Upper lobe of right lung (tissue), 1 donor: ENCODE measurements around the gene SPINK13. TPM values are rescaled to one million over a fixed set of nuclear protein-coding genes. Genes with fewer than 3 reads are reported as not detected.

Experiments used
- ATAC-seq: fragments of 200-7000 bp; cut with Tn5 transposase; one replicate; pipeline ENCODE4 v1.9.1; 2020; ENCODE audit warnings: mild to moderate bottlenecking, moderate library complexity
- DNase-seq: peaks from one replicate; pipeline ENCODE4 v3.0.0-alpha.2; 2020
- H3K27ac ChIP-seq: fragments of 200-600 bp; one replicate; pipeline ENCODE4 v1.8.0; 2022
- H3K27me3 ChIP-seq: fragments of 200-600 bp; one replicate; pipeline ENCODE4 v1.8.0; 2022; ENCODE audit warnings: mild to moderate bottlenecking
- H3K36me3 ChIP-seq: fragments of 200-600 bp; one replicate; pipeline ENCODE4 v1.8.0; 2022
- H3K4me1 ChIP-seq: fragments of 200-600 bp; one replicate; pipeline ENCODE4 v1.8.0; 2022
- H3K4me3 ChIP-seq: fragments of 200-600 bp; one replicate; pipeline ENCODE4 v1.8.0; 2022; ENCODE audit warnings: mild to moderate bottlenecking
- H3K9me3 ChIP-seq: fragments of 200-600 bp; one replicate; pipeline ENCODE4 v1.8.0; 2022
- intact Hi-C: fragments of 100-400 bp; cut with DNase I; formaldehyde crosslinking; loops from one replicate; pipeline ENCODE4 v1.11.0; 2022
- total RNA-seq: library from RNA; stranded (reverse); fragmentation: NEBNext Ultra II Directional; extraction: Animal tissue kit (Norgen Biotek cat#: 25700); gene quantifications from one replicate; pipeline ENCODE4 v1.2.1, GENCODE V29; 2021
- TF ChIP-seq, protein P1 (sequence below): fragments of 200-600 bp; IDR thresholded peaks from one replicate; pipeline ENCODE4 v1.8.0; 2022; ENCODE audit warnings: antibody characterized with exemption
- donor health status: DM: no; HTN: yes; CAD: no; lungs with severe emphysema.

Gene SPINK13
- total RNA-seq, 1 donor from 2014 or later, result not detected

DNA sequence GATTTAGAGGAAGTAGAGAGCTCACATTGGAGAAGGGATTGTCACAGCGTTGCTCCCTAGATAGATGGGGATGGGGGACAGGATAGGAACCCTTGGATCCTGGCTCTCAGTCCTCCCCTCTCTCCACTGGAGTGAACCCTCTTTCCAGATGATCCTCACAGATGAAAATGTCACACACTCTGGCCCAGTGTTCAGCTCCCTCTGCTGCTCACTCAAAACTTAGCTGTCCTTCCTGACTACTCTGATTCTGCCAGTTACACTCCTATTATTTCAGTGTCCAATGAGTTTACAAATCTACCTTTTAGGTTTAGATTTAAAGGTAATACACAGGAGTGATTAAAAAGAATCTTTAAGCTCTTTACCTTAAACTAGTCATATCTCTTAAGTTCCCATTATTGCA, 37.9 kb downstream of the SPINK13 start:
- intact Hi-C loops, result no loop called here
- ATAC-seq, result no peak
- TF ChIP-seq, protein P1, sequence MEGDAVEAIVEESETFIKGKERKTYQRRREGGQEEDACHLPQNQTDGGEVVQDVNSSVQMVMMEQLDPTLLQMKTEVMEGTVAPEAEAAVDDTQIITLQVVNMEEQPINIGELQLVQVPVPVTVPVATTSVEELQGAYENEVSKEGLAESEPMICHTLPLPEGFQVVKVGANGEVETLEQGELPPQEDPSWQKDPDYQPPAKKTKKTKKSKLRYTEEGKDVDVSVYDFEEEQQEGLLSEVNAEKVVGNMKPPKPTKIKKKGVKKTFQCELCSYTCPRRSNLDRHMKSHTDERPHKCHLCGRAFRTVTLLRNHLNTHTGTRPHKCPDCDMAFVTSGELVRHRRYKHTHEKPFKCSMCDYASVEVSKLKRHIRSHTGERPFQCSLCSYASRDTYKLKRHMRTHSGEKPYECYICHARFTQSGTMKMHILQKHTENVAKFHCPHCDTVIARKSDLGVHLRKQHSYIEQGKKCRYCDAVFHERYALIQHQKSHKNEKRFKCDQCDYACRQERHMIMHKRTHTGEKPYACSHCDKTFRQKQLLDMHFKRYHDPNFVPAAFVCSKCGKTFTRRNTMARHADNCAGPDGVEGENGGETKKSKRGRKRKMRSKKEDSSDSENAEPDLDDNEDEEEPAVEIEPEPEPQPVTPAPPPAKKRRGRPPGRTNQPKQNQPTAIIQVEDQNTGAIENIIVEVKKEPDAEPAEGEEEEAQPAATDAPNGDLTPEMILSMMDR, result no peak

DNA sequence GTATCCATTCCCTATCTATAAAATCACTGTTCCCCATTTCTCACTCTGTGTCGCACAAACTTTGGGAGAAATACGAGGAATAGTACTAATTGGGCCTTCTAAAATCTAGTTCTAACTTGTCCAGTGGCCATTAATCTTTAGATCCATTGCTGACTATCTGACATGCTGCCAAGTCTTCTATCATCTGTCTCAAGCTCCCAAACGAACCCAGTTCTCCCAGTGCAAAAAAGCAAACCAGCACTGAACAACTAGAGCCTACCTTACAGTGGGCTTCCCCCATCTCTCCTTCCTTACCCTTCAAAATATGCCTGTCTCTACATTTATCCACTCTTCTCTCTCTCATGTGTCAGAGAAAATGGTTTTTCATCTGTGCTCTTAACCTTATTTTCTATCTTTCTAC, 40.4 kb downstream of the SPINK13 start:
- intact Hi-C loops, result no loop called here
- TF ChIP-seq, protein P1, result no peak
- no peak for DNase-seq
- H3K4me1 ChIP-seq, result no peaks in the 10 kb centered on the region
- H3K27me3 ChIP-seq, result no peaks in the 10 kb centered on the region
- H3K4me3 ChIP-seq, result no peak overlapping the region
- H3K9me3 ChIP-seq, result no peaks in the 10 kb centered on the region
- ATAC-seq, result no peak
- no peaks in the 10 kb centered on the region for H3K36me3 ChIP-seq
- H3K27ac ChIP-seq, result no peak overlapping the region

More for the DNA sequence above, 37.9 kb downstream of the SPINK13 start:
- H3K36me3 ChIP-seq, result no peaks in the 10 kb centered on the region
- no peak for DNase-seq
- no peaks in the 10 kb centered on the region for H3K27me3 ChIP-seq
- no peak overlapping the region for H3K4me3 ChIP-seq
- H3K27ac ChIP-seq, result no peak overlapping the region
- no peaks in the 10 kb centered on the region for H3K9me3 ChIP-seq
- H3K4me1 ChIP-seq, result no peaks in the 10 kb centered on the region

DNA sequence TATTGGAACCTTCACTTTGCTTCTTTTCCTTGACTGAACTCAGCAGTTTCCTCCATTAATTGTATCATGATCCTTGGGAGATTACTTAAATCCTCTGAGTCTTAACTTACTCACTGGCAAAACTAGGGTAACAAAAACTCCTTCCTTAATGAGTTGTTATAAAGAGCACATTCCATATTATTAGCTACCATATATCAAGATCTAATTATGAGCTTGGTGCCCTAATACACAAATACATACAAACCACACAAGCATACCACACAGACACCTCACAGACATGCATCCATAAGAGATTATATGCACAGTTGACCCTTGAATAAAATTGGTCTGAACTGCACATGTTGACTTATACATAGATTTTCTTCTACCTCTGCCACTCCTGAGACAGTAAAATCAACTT, 41.2 kb downstream of the SPINK13 start:
- no peak for DNase-seq
- no peak overlapping the region for H3K4me3 ChIP-seq
- H3K4me1 ChIP-seq, result no peaks in the 10 kb centered on the region
- H3K9me3 ChIP-seq, result no peaks in the 10 kb centered on the region
- no peak overlapping the region for H3K27ac ChIP-seq
- TF ChIP-seq, protein P1, result no peak
- no peaks in the 10 kb centered on the region for H3K36me3 ChIP-seq
- ATAC-seq, result no peak
- intact Hi-C loops, result no loop called here
- no peaks in the 10 kb centered on the region for H3K27me3 ChIP-seq

DNA sequence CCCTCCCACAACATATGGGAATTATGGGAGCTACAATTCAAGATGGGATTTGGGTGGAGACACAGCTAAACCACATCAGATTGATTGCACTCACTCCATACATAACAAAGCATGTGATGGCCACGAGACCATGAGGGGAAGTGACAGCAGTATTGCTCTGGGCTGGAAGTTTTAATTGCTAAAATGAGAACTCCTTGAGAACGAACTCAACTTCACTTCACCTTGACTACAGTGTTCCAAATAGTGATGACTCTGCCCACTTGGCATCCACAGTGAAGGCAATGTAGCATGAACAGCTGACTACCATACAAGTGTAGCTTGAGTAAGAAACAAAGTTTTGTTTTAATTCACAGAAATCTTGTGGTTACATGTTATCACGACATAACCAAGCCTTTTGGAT, 42.9 kb downstream of the SPINK13 start:
- Histone ChIP-seq H3K36me3 (no peaks in the 10 kb centered on the region), H3K4me1 (no peaks in the 10 kb centered on the region), H3K27ac (no peak overlapping the region), H3K4me3 (no peak overlapping the region), H3K27me3 (no peaks in the 10 kb centered on the region), H3K9me3 (no peaks in the 10 kb centered on the region)
- ATAC-seq, result no peak
- TF ChIP-seq, protein P1, result no peak
- intact Hi-C loops, result no loop called here
- no peak for DNase-seq

DNA sequence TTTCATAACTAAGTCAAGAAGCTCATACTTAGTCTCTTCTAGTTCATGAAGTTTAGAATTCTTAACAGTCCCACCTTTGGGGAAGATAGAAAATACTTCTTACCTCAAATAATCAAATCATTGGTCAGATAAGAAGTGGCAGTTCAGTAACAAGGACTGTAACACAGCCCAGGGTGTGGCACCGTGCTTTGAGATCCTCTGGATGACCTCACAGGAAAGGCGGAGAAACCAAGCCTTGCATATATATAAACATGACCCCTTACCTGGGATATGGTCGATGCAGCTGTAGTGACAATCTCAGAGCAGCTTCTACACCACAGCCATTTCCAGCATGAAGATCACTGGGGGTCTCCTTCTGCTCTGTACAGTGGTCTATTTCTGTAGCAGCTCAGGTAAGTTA, 43.6 kb downstream of the SPINK13 start, which contains the start of gene SPINK7:
TSS of gene SPINK7 (plus strand) at position 271 of the 400 bp plus-strand sequence. CDS start at position 332, 61 bp downstream.
- H3K27ac ChIP-seq, result no peak within 1 kb of the TSS
- H3K4me3 ChIP-seq, result no peak within 1 kb of the TSS
- no peaks in the 10 kb centered on the region for H3K4me1 ChIP-seq
- no peaks in the 10 kb centered on the region for H3K9me3 ChIP-seq
- no peak for DNase-seq
- no peaks in the 10 kb centered on the region for H3K36me3 ChIP-seq
- TF ChIP-seq, protein P1, result no peak
- intact Hi-C loops, result no loop called here
- no peaks in the 10 kb centered on the region for H3K27me3 ChIP-seq
- no peak for ATAC-seq

DNA sequence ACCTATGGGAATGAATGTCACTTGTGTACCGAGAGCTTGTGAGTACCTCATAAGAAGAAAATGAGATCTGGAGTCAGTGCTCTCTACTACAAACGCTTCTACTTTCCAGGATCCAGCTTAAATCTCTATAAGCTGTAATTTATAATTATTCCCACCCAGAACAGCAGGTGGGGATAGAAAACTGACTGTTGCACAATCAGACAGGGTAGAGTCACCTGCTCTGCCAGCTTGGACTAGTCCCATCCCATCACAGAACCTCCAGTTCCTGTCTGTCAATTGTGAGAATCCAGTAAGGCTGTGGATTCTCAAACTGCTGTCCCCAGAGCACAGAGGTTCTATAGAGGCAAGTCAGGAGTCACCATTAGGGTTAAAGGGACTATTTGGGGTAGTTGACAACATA, 45.6 kb downstream of the SPINK13 start:
- no peaks in the 10 kb centered on the region for H3K4me1 ChIP-seq
- no peak for DNase-seq
- H3K27ac ChIP-seq, result no peak overlapping the region
- H3K36me3 ChIP-seq, result no peaks in the 10 kb centered on the region
- H3K9me3 ChIP-seq, result no peaks in the 10 kb centered on the region
- peak; percentile 22 for ATAC-seq
- TF ChIP-seq, protein P1, result no peak
- no peaks in the 10 kb centered on the region for H3K27me3 ChIP-seq
- intact Hi-C loops, result no loop called here
- H3K4me3 ChIP-seq, result no peak overlapping the region
